ENCODE data around the gene RNASE13. TPM values are rescaled to one million over a fixed set of nuclear protein-coding genes. Genes with fewer than 3 reads are reported as not detected.

The RNASE13 gene
- polyA plus RNA-seq, 1 of the 3 experiments (the other 2 are of a cell fraction): not detected

GRCh38 chr14:21078287-21078686 lies 43.7 kb upstream of the RNASE13 start:
- ChIA-PET CTCF (interaction anchor here (2.1 to 3.5 kb wide), 3 partner anchors 14 to 63 kb away, joined by 11 to 14 read pairs (median 13); no protein-coding TSS in a partner anchor), POLR2A (no interaction called here)
- Histone ChIP-seq H3K9me3 (no peaks in the 10 kb centered on the region), H2AFZ (ENCODE audit: low read depth) (no peak overlapping the region), H3K4me2 (no peak overlapping the region), H3K36me3 (replicated peaks in 1 of 2; ENCODE audit: control insufficient read depth in 1 of 2, insufficient read depth in 2 of 2, low read length in 1 of 2) (peaks cover 76 to 95% of the 10 kb centered on the region in 2 experiments), H4K20me1 (ENCODE audit: insufficient read depth) (0 out of 2 replicates have a peak, but pooled peaks cover 8% of the 10 kb centered on the region), H3K9me2 (no peaks in the 10 kb centered on the region), H3K4me3 (ENCODE audit: low read depth in 2 of 2, low read length in 1 of 2) (no peak overlapping the region), H3K79me2 (ENCODE audit: insufficient read depth) (peaks cover 22% of the 10 kb centered on the region), H3K27me3 (ENCODE audit: insufficient read depth) (no peaks in the 10 kb centered on the region), H3F3A (replicated peaks; ENCODE audit: insufficient read depth) (peaks cover 3% of the 10 kb centered on the region), H3K27ac (ENCODE audit: low read depth in 2 of 2, low read length in 1 of 2) (no peak overlapping the region), H3K4me1 (ENCODE audit: control insufficient read depth in 1 of 2, insufficient read depth in 2 of 2, low read depth in 1 of 2, low read length in 1 of 2) (peaks cover 0 to 13% of the 10 kb centered on the region in 2 experiments; a peak in 1 of 4 replicates), H3K9ac (no peak overlapping the region)
- TF ChIP-seq MXI1 (IDR thresholded peaks at IDR 0.05; ENCODE audit: low read depth, low read length) (no peak), GATA2 (CRISPR knock-in tag; IDR thresholded peaks at IDR 0.05) (no peak), EP300 (IDR thresholded peaks at IDR 0.05; ENCODE audit: borderline replicate concordance in 1 of 2, low read depth in 1 of 2, low read length in 1 of 2) (no peak), FOXJ3 (CRISPR knock-in tag; IDR thresholded peaks at IDR 0.05) (no peak), EZH2phosphoT487 (IDR thresholded peaks at IDR 0.05; ENCODE audit: borderline replicate concordance, low read depth) (no peak), SMC3 (IDR thresholded peaks at IDR 0.05; ENCODE audit: low read depth, low read length) (no peak), REST (IDR thresholded peaks at IDR 0.05; ENCODE audit: low read depth, low read length) (no peak), TAF1 (IDR thresholded peaks at IDR 0.05; ENCODE audit: borderline replicate concordance, low read depth, low read length) (no peak), TEAD4 (IDR thresholded peaks at IDR 0.05; ENCODE audit: borderline replicate concordance, insufficient read depth) (no peak), RFX5 (IDR thresholded peaks at IDR 0.05; ENCODE audit: low read length) (no peak), RCOR1 (IDR thresholded peaks at IDR 0.05; ENCODE audit: low read length) (no peak), YY1 (IDR thresholded peaks at IDR 0.05; ENCODE audit: low read depth) (no peak), CHD2 (IDR thresholded peaks at IDR 0.05; ENCODE audit: low read length, partially characterized antibody) (no peak), RXRA (IDR thresholded peaks at IDR 0.05; ENCODE audit: borderline replicate concordance, low read depth) (no peak)
- TF ChIP-seq, protein P1, sequence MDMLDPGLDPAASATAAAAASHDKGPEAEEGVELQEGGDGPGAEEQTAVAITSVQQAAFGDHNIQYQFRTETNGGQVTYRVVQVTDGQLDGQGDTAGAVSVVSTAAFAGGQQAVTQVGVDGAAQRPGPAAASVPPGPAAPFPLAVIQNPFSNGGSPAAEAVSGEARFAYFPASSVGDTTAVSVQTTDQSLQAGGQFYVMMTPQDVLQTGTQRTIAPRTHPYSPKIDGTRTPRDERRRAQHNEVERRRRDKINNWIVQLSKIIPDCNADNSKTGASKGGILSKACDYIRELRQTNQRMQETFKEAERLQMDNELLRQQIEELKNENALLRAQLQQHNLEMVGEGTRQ (IDR thresholded peaks at IDR 0.05; ENCODE audit: borderline replicate concordance, low read depth, low read length): no peak
- no peak for DNase-seq
- WGBS (ENCODE audit: low lambda C conversion rate): 100% methylated on average over 5 of the region's 5 CpGs
